SU-DHL-6 (cell line): ENCODE results near the gene FGD5.

Experiments used
- CTCF ChIP-seq: fragments of 200-600 bp; sonication (generic); IDR thresholded peaks from one replicate; pipeline ENCODE4 v1.5.1; 2017; ENCODE audit warnings: antibody characterized with exemption, mild to moderate bottlenecking, low read length, moderate library complexity; ENCODE audit not compliant: insufficient read depth, poor library complexity, severe bottlenecking
- EZH2phosphoT487 ChIP-seq: fragments of 200-600 bp; sonication (generic), shearing (Covaris generic); conservative IDR thresholded peaks from 2 replicates; pipeline ENCODE4 v1.6.1; 2018; ENCODE audit warnings: mild to moderate bottlenecking, antibody characterized with exemption, low read length, moderate library complexity, mixed read lengths

GRCh38 chr3:14913071-14913925 is 94.5 kb downstream of the FGD5 start:
- TF ChIP-seq CTCF, result no peak
- TF ChIP-seq EZH2phosphoT487, result no peak
